Adrenal gland (tissue), 12 donors: ENCODE measurements around the gene TBX22. TPM values are rescaled to one million over a fixed set of nuclear protein-coding genes. Genes with fewer than 3 reads are reported as not detected.
"Not testable (repeated sequence)": the region's sequence is repeated elsewhere in the genome, so short reads cannot be mapped to it uniquely, and the experiment has no call there.

Experiments
- DNase-seq, 7 donors: peaks; one replicate each; pipeline ENCODE4 v3.0.0-alpha.2; 2019 to 2020
- H3K27ac ChIP-seq, 5 donors: fragments of 200-600 bp; sonication (generic) in 4 of 5; 1 replicate in 3 of 5; 2 replicates in 2 of 5; pipeline versions ENCODE4 v1.5.1 to v1.8.0; 2016 to 2020; ENCODE audit warnings: mild to moderate bottlenecking in 1 of 5
- H3K27me3 ChIP-seq: fragments of 200-600 bp; 2 replicates; pipeline ENCODE4 v1.8.0; 2021
- H3K36me3 ChIP-seq, 2 donors: fragments of 200-600 bp; replicated peaks in 1 of 2; 1 replicate in 1 of 2; 2 replicates in 1 of 2; pipeline versions ENCODE4 v1.5.1 to v1.8.0; 2018 to 2022
- H3K4me1 ChIP-seq, 2 donors: fragments of 200-600 bp; replicated peaks in 1 of 2; 1 replicate in 1 of 2; 2 replicates in 1 of 2; pipeline versions ENCODE4 v1.5.1 to v1.8.0; 2018 to 2021
- H3K4me3 ChIP-seq, 4 donors: fragments of 200-600 bp; sonication (generic) in 3 of 4; one replicate each; pipeline ENCODE4 v1.5.1; 2016 to 2018
- H3K9me3 ChIP-seq, 3 donors: fragments of 200-600 bp; sonication (generic) in 1 of 3; replicated peaks in 1 of 3; 1 replicate in 2 of 3; 2 replicates in 1 of 3; pipeline versions ENCODE4 v1.5.1 to v1.8.0; 2016 to 2021
- CTCF ChIP-seq, 6 experiments: fragments of 450-650 bp in 4 of 6; fragments of 200-600 bp in 2 of 6; sonication (generic) in 1 of 6; IDR thresholded peaks; 1 replicate in 5 of 6; 2 replicates in 1 of 6; pipeline versions ENCODE4 v1.5.1 to v1.8.0; 2016 to 2021; ENCODE audit warnings: antibody characterized with exemption in 6 of 6, mild to moderate bottlenecking in 2 of 6, moderate library complexity in 1 of 6
- POLR2A ChIP-seq, 2 donors: fragments of 450-650 bp; IDR thresholded peaks; one replicate each; pipeline ENCODE4 v1.6.1; 2017; ENCODE audit warnings: antibody characterized with exemption in 2 of 2, mild to moderate bottlenecking in 2 of 2, moderate library complexity in 1 of 2
- WGBS, 4 donors: extraction: QIAGEN DNeasy Blood & Tissue Kit in 2 of 4; methylation state at CpG; one replicate each; pipeline versions ENCODE4 v1.1.5 to v1.1.7; 2013 to 2017; 5-methylcytosine and 5-hydroxymethylcytosine counted together
- intact Hi-C, 2 donors: fragments of 100-400 bp; cut with DNase I; formaldehyde crosslinking; loops; one replicate each; pipeline versions ENCODE4 v1.14.1 to v1.15.0; 2022 to 2023
- polyA plus RNA-seq, 3 donors: library from polyadenylated mRNA; stranded (reverse); fragments of 200-250 nt in 2 of 3; fragments of 350-450 nt in 1 of 3; fragmentation: Illumina TruSeq in 1 of 3; extraction: RNeasy Lipid Tissue Mini Kit (QIAGEN cat#74804) in 1 of 3; gene quantifications; one replicate each; pipeline ENCODE4 v1.2.3, GENCODE V29; 2013 to 2014
- total RNA-seq, 9 donors: library from RNA; depleted of rRNA in 4 of 9; stranded (reverse); fragments of >200 nt in 4 of 9; fragments of 120-200 nt in 1 of 9; fragmentation: NEBNext Ultra II Directional in 1 of 9; extraction: Animal tissue kit (Norgen Biotek cat#: 25700) in 1 of 9; gene quantifications; one replicate each; pipeline versions ENCODE4 v1.1.0 to v1.2.4, GENCODE V29; 2013 to 2023
- donor health status: healthy with polysubstance abuse.
- donor health status: Bipolar disorder and iron deficiency.
- donor health status: DM: yes; HTN: yes; CAD: no.
- donor health status: DM: no; HTN: no; CAD: no.
- donor health status: DM: no; HTN: no; CAD: no.
- donor health status: DM: yes; HTN: yes; CAD: no.

The TBX22 gene
- total and polyA plus RNA-seq, 12 donors = 0.06 TPM; not detected in 11

GRCh38 chrX:80026116-80026515 lies 11.6 kb downstream of the TBX22 start:
- no peak overlapping the region for H3K4me3 ChIP-seq
- TF ChIP-seq POLR2A (IDR thresholded peaks at IDR 0.05) (no peak), CTCF (IDR thresholded peaks at IDR 0.05) (no peak)
- no peaks in the 10 kb centered on the region for H3K4me1 ChIP-seq
- 69 to 100% (median 79%) methylated on average over 1 to 3 of the region's 3 CpGs for WGBS, 4 donors
- H3K27ac ChIP-seq = no peak overlapping the region
- DNase-seq = no peak
- peaks cover 9% of the 10 kb centered on the region for H3K27me3 ChIP-seq
- intact Hi-C loops = no loop called here
- H3K36me3 ChIP-seq = no peaks in the 10 kb centered on the region
- H3K9me3 ChIP-seq = no peaks in the 10 kb centered on the region

- H3K27me3 ChIP-seq, DNase-seq, H3K4me1 ChIP-seq, H3K4me3 ChIP-seq, intact Hi-C loops, H3K27ac ChIP-seq, H3K36me3 ChIP-seq: not testable (repeated sequence)
- peaks cover 0 to 13% (median 0%) of the 10 kb centered on the region in 3 donors for H3K9me3 ChIP-seq
- 60 to 95% (median 76%) methylated on average over 2 to 6 of the region's 6 CpGs for WGBS, 4 donors
Measured at GRCh38 chrX:80066156-80066555, 51.6 kb downstream of the TBX22 start.

- 87 to 94% (median 91%) methylated on average over 1 of the region's 1 CpG for WGBS, 4 donors
- H3K27ac ChIP-seq, H3K4me3 ChIP-seq, H3K4me1 ChIP-seq, DNase-seq, H3K9me3 ChIP-seq, H3K27me3 ChIP-seq, H3K36me3 ChIP-seq, intact Hi-C loops: not testable (repeated sequence)
Measured at GRCh38 chrX:80075625-80076024, 61.1 kb downstream of the TBX22 start.
